GM23338 (cell line): ENCODE measurements around the gene GMPR. TPM values are rescaled to one million over a fixed set of nuclear protein-coding genes. Genes with fewer than 3 reads are reported as not detected.

Source experiments
- ATAC-seq: fragments of 200-7000 bp; cut with Tn5 transposase; 3 replicates; pipeline ENCODE4 v1.9.1; 2020
- DNase-seq: peaks from one replicate; pipeline ENCODE4 v3.0.0-alpha.2; 2015; ENCODE audit warnings: low spot score
- H2AFZ ChIP-seq: fragments of 200-600 bp; sonication (generic); 2 replicates; pipeline ENCODE4 v1.8.0; 2016; ENCODE audit warnings: antibody characterized with exemption, mild to moderate bottlenecking, moderate library complexity
- H3F3A ChIP-seq: fragments of 200-600 bp; sonication (generic); replicated peaks from 2 replicates; pipeline ENCODE4 v1.8.0; 2017; ENCODE audit warnings: antibody characterized with exemption, mixed run types, low read depth
- H3K27ac ChIP-seq: fragments of 200-600 bp; sonication (generic); 2 replicates; pipeline ENCODE4 v1.6.1; 2016; ENCODE audit warnings: low read depth
- H3K27me3 ChIP-seq: fragments of 200-600 bp; sonication (generic); 2 replicates; pipeline ENCODE4 v1.8.0; 2016; ENCODE audit warnings: mild to moderate bottlenecking, mixed run types, moderate library complexity; ENCODE audit not compliant: insufficient read depth
- H3K36me3 ChIP-seq: fragments of 200-600 bp; sonication (generic); 2 replicates; pipeline ENCODE4 v1.8.0; 2016; ENCODE audit warnings: mild to moderate bottlenecking; ENCODE audit not compliant: insufficient read depth
- H3K4me1 ChIP-seq: fragments of 200-600 bp; sonication (generic); 2 replicates; pipeline ENCODE4 v1.8.0; 2016; ENCODE audit warnings: mild to moderate bottlenecking, moderate library complexity; ENCODE audit not compliant: insufficient read depth
- H3K4me2 ChIP-seq: fragments of 200-600 bp; sonication (generic); 2 replicates; pipeline ENCODE4 v1.7.1; 2017; ENCODE audit warnings: mixed run types
- H3K4me3 ChIP-seq: fragments of 200-600 bp; sonication (generic); 2 replicates; pipeline ENCODE4 v1.6.1; 2016; ENCODE audit warnings: mixed run types
- H3K79me2 ChIP-seq: fragments of 200-600 bp; sonication (generic); replicated peaks from 2 replicates; pipeline ENCODE4 v1.8.0; 2017; ENCODE audit warnings: mild to moderate bottlenecking; ENCODE audit not compliant: insufficient read depth
- H3K9me2 ChIP-seq: fragments of 200-600 bp; sonication (generic); 2 replicates; pipeline ENCODE4 v1.8.0; 2017; ENCODE audit not compliant: insufficient read depth
- H4K20me1 ChIP-seq: fragments of 200-600 bp; sonication (generic); replicated peaks from 2 replicates; pipeline ENCODE4 v1.8.0; 2017; ENCODE audit warnings: mild to moderate bottlenecking; ENCODE audit not compliant: insufficient read depth
- H3K27ac Mint-ChIP-seq: 2 replicates; pipeline ENCODE4 v1.8.0; 2020; ENCODE audit warnings: inconsistent platforms, mild to moderate bottlenecking, moderate library complexity, mixed read lengths
- H3K27me3 Mint-ChIP-seq: 3 replicates; pipeline ENCODE4 v1.8.0; 2022; ENCODE audit warnings: low read depth, mild to moderate bottlenecking, moderate library complexity, mixed read lengths, inconsistent platforms; ENCODE audit not compliant: insufficient read depth, poor library complexity
- H3K36me3 Mint-ChIP-seq: 3 replicates; pipeline ENCODE4 v1.8.0; 2021; ENCODE audit warnings: low read depth, mild to moderate bottlenecking, inconsistent platforms, moderate library complexity, mixed read lengths
- H3K4me1 Mint-ChIP-seq: 3 replicates; pipeline ENCODE4 v1.8.0; 2020; ENCODE audit warnings: mild to moderate bottlenecking, inconsistent platforms, mixed read lengths
- H3K4me3 Mint-ChIP-seq: 3 replicates; pipeline ENCODE4 v1.8.0; 2021; ENCODE audit warnings: moderate library complexity, mild to moderate bottlenecking, inconsistent platforms, mixed read lengths
- H3K9me3 Mint-ChIP-seq: 3 replicates; pipeline ENCODE4 v1.8.0; 2020; ENCODE audit warnings: moderate library complexity, mild to moderate bottlenecking, inconsistent platforms, mixed read lengths
- CTCF ChIP-seq, 2 experiments: fragments of 200-600 bp in 1 of 2; sonication (generic) in 1 of 2; conservative IDR thresholded peaks; 2 replicates each; pipeline versions ENCODE4 v1.5.1 to v1.6.1; 2016 to 2017; ENCODE audit warnings: antibody characterized with exemption in 2 of 2, low read depth in 2 of 2, mild to moderate bottlenecking in 2 of 2, moderate library complexity in 1 of 2
- POLR2AphosphoS5 ChIP-seq: IDR thresholded peaks from 2 replicates; pipeline ENCODE4 v1.6.1; 2016; ENCODE audit warnings: antibody characterized with exemption, low read depth
- REST ChIP-seq: IDR thresholded peaks from one replicate; pipeline ENCODE4 v1.6.1; 2018; ENCODE audit warnings: antibody characterized with exemption; ENCODE audit not compliant: unreplicated experiment
- ZNF114 ChIP-seq: fragments of 250-450 bp; sonication (Bioruptor Pico); IDR thresholded peaks from 2 replicates; pipeline ENCODE4 v1.5.0; 2020; ENCODE audit warnings: mild to moderate bottlenecking, moderate library complexity
- polyA plus RNA-seq: library from polyadenylated mRNA; unstranded; fragments of >200 nt; fragmentation: Nextera tagmentation; extraction: Ambion mirVana; gene quantifications from 2 replicates; pipeline ENCODE4 v1.2.1, GENCODE V29; 2016
- total RNA-seq: library from RNA; depleted of rRNA; stranded (reverse); fragments of >200 nt; shearing (Covaris generic); gene quantifications from 2 replicates; pipeline ENCODE4 v1.2.3, GENCODE V29; 2014

Gene GMPR
- total and polyA plus RNA-seq, 2 experiments from 2014 or later, result 0.23 to 0.35 TPM

GRCh38 chr6:16264785-16265184, 26.4 kb downstream of the GMPR start:
- H3K36me3 Mint-ChIP-seq, result peaks cover 4% of the 10 kb centered on the region; the same call in 1 of the 3 replicates
- no peak overlapping the region for H3K27ac Mint-ChIP-seq

More at GRCh38 chr6:16264785-16265184, 26.4 kb downstream of the GMPR start:
- no peaks in the 10 kb centered on the region for H3K79me2 ChIP-seq
- peaks cover 10% of the 10 kb centered on the region; the same call in 2 of the 3 replicates for H3K4me1 Mint-ChIP-seq
- DNase-seq, result no peak
- H3K9me2 ChIP-seq, result 0 out of 2 replicates have a peak, but pooled peaks cover 5% of the 10 kb centered on the region
- no peaks in the 10 kb centered on the region for H4K20me1 ChIP-seq
- H3F3A ChIP-seq, result no peaks in the 10 kb centered on the region
- H3K4me1 ChIP-seq, result no peaks in the 10 kb centered on the region; the same call in 1 of the 2 replicates
- no peak overlapping the region for H3K27ac ChIP-seq
- ATAC-seq, result no peak
- no peak overlapping the region for H3K4me3 Mint-ChIP-seq
- TF ChIP-seq ZNF114 (CRISPR knock-in tag) (no peak), REST (no peak), CTCF (conservative IDR thresholded peaks at IDR 0.05; ENCODE audit: low read depth in 2 of 2) (no peak), POLR2AphosphoS5 (no peak)
- H3K36me3 ChIP-seq, result no peaks in the 10 kb centered on the region
- H3K4me2 ChIP-seq, result no peak overlapping the region
- H3K27me3 Mint-ChIP-seq, result peaks cover 5% of the 10 kb centered on the region
- no peak overlapping the region for H3K4me3 ChIP-seq
- H3K27me3 ChIP-seq, result no peaks in the 10 kb centered on the region
- H2AFZ ChIP-seq, result no peak overlapping the region
- H3K9me3 Mint-ChIP-seq, result no peaks in the 10 kb centered on the region
